Hematopoietic multipotent progenitor cell treated with erythropoietin and hydrocortisone succinate and interleukin-3 and kit ligand, for 8 days (in vitro differentiated cells): Measurements from ENCODE around the gene SSPN.

ENCODE experiments used
- DNase-seq: peaks from one replicate; pipeline ENCODE4 v3.0.0-alpha.2; 2015

Gene SSPN

DNA sequence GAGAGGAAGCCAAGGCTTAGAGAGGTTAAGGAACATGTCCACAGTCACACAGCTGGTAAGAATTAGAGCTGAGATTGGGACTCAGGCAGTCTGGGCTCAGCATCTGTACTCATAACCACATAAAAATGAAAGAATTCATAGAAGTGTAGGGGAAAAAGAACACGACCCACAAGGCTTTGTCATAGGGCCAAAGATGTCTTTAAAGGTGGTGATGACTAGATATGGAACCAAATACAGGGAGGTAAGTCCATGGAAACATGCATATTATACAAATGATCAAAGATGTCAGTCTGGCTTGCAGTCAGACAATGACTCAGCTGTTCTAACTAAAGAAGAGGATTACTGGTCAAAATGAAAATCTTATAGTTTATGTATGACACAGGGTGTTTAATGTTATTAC, 7.2 kb upstream of the SSPN start:
- DNase-seq, result no peak

- no peak for DNase-seq
Measured at GRCh38 chr12:26188641-26189040, 6.7 kb upstream of the SSPN start.

GRCh38 chr12:26192142-26192541, 3.2 kb upstream of the SSPN start:
- DNase-seq, result no peak

GRCh38 chr12:26193539-26193938, 1.8 kb upstream of the SSPN start:
- DNase-seq, result no peak

DNA sequence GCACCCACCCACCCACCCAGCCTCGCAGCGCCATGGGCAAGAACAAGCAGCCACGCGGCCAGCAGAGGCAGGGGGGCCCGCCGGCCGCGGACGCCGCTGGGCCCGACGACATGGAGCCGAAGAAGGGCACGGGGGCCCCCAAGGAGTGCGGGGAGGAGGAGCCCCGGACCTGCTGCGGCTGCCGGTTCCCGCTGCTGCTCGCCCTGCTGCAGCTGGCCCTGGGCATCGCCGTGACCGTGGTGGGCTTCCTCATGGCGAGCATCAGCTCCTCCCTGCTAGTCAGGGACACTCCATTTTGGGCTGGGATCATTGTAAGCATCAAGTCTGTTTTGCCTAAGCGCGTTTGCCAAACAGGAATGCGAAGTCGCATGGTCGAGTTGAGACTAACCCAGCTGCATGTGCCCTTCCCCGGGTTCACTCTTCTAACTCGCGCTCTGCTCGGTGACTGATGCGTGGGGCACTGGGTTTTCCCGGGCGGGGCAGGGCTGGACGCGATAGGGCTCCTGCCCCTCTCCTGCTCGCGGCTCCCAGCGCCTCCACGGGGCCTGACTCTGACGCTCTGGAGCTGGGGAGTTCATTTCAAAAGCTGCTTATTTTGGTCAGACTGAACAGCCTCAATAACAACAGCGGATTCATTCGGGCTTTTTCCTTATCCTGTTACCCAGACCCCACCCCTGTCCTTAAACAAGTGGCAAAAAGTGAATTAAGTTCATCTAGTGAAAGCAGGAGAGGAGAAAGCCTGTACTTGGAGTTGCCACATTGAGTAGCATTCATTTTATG, 458 bp downstream of the SSPN start:
- peak; percentile 16 for DNase-seq

- no peak for DNase-seq
Measured at GRCh38 chr12:26196421-26196716, 996 bp downstream of the SSPN start.

GRCh38 chr12:26197832-26198231, 2.5 kb downstream of the SSPN start:
- peak; percentile 17 for DNase-seq

DNA sequence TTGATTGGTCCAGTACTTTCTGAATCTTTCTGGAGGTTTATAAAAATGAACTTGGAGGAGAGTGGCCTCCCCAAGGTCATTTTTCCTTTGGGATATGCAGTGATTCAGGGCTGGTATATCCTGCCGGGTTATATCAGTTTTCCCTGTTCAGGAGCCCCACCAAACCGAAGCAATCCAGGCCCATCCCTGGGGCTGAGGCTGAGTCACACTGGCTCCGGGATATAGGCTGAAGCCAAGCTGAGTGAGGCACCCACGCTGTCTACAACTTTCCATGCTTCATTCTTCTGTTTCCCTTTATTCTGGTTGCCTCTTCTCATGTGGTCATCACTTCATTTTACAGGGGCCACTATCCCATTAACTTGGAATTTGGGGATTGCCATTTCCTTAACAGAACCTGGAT, 3.4 kb downstream of the SSPN start:
- DNase-seq, result no peak

DNA sequence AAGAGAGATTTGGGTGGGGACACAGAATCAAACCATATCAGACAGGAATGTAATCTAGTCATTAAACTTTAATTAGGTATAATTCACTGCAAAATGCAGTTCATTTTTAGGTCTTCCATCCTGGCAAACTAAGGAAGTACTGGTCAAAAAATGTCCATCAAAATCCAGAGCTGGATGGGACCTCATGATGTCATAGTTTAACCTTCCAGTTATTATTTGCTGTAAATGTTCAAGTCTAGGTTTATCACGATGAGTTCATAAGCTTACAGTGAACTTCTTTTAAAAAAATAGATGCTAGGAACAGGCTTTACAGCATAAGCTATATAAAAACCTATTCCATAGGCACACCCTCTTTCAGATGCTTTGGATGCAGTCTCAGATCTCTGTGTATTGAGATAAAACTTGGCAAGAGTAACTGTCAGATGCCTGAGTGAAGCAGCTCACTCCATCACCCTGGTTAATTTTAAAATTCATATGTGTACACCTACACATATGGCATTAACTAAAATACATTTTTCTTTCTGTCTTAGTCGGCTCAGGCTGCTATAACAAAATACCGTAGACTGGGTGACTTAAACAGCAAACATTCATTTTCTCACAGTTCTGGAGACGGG, 7.9 kb downstream of the SSPN start:
- DNase-seq, result no peak

DNA sequence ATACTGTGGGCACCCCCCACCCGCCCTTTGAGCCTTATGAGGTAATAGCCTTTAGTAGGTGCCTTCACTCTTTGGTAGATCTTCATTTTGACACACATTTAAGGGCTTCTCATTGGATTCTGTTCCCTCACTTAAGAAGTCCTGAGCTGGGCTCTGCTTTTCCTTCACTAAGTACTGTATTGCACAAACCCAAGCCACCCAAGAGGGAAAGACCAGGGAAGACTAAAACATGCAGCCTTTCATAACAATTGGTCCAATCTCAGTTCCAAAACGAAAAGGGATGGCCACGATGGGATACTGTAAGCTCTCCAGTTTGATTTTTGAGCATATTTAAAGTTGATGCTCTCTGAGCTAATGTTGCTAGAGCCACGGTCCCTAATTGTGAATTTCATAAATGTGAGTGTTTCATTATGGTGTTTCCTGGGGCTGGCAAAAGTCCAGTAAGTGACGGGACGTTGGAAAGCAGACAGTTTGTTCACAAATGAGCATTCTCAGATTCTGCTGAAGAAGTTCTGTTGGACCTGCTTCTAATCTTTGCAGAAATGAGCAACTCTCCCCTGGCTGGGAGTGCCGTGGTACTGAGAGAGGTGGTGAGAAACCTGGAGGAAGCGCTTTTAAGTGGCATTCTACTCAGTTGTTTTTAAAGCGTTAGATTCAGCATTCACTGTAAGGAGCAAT, 9.4 kb downstream of the SSPN start:
- DNase-seq, result no peak

DNA sequence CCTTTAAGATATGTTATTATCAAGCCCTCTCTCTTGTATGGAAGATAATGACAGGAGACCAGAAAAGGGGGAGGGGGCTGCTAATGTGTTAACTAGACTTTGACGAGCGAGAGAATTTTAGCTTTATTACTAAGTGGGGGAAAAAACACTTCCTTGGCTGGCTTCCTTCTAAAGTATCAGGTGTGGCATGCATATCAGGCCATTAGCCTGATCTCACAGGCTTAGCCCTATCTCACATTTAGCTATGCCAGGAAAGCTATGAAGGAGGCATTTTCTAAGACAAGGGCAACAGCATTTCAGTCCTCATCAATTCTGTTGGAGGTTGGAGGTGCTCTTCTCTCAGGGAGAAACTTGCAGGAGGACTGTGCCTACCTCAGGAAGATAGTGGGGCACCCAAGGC, 9.9 kb downstream of the SSPN start:
- no peak for DNase-seq

GRCh38 chr12:26205941-26206340, 10.6 kb downstream of the SSPN start:
- no peak for DNase-seq

GRCh38 chr12:26211331-26211730, 16.0 kb downstream of the SSPN start:
- DNase-seq, result no peak

GRCh38 chr12:26212396-26212795, 17.0 kb downstream of the SSPN start:
- no peak for DNase-seq

GRCh38 chr12:26212988-26213387, 17.6 kb downstream of the SSPN start:
- DNase-seq, result no peak

DNA sequence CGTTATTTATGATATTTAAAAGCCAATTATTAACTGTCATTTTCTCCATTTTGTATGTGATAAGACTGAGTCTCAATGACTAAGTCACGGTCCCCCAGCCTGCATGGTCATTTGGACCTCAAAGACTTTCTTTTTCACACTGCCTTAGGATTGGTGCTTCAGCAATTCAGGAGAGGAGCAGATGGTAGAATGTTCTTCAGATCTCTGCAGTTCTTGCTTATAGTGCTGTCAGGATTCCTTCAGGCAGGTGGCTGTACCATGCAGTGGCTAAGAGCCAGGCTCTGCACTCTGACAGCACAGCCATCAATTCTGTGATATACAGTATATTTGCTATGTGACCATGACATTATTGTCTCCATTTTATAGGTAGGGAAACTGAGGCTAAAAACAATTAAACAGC, 18.7 kb downstream of the SSPN start:
- DNase-seq, result no peak

DNA sequence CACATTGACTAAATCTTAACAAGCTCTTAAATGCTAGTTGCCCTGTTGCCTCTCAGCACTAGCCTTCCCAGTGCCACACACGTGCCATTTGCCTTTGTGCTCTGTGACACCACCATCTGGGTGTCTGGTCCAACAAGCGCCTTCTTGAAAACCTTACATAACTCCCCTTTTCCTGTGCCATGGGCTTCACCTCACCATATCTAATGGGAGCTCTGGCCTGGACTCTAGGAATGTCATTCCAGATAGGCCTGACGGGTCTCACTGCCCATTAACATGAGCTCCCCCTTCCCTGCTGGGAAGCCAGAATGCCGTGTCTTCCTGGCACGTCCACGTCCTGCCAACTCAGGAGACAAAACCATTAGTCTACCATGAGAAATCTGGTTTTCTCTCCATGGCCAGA, 24.4 kb downstream of the SSPN start:
- no peak for DNase-seq

DNA sequence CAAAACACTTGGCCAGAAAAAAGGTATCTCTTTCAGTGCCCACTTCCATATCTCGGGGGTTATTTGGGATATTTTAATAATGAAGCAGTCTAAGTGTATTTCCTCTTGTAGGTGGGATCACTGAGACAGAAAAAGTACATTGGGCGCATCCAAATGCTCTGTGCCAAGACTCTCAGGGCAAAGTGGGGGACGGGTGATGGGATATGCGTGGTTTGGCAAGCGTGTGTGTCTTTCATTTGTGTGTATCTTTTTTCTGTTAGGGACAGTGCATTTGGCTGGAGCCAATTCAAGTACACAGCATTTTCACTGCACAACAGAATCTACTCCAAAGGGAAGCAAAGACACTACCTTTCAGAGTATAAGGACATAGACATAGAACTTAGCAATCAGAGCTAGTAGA, 29.3 kb downstream of the SSPN start:
- DNase-seq, result no peak

DNA sequence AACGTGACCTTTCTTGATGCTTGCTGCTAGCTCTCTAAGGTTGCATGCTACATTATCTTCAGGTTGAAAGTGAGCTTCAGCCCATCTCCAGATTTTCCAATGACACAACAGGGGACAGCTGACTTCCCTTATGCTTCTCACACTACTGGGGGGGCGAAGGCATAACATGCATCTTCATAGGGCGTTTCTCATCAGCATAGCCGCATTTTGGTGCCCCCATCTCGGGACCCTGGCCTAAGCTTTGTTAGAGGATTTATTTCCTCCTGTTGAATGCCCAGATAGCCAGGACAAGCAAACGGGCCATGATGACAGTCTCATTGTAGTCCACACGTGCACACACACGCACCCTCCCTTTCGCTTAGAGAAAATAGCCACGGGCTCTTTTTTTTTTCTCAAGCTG, 30.7 kb downstream of the SSPN start:
- DNase-seq, result no peak

DNA sequence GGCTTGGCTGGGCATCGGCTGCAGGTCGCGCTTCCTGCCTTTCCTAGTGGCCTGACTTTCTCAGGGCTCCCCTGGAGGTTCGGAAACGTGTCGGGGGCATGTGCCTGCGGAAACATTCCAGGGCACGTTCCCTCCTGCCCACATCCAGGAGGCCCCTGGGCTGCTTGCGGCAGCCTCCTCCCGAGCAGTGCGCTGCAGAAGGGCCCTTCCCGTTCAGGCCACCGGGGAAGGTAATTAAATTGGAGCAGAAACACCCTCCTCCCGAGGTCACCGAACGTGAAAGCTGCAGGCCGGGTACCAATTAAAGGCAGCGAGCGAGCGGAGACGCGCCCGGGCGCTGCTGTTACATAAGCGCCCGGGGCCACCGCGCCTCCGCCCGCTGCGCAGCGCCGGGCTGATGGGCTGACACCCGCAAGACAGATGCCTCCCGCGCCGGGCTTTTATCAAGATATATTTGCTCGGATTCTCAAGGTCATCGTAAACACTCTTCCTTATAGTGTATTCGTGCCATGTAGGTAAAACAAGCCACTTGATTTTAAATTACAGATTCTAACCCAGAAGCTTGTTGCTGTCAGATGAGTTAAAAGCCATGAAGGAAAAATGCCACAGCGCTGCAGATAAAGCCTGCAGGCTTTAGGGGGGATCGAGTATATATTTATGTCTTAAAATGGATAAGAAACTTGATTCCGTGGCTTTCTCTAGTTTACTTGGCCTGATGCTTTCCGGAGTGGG, 31.4 kb downstream of the SSPN start:
- DNase-seq, result peak; percentile 4

GRCh38 chr12:26227361-26227745, 32.0 kb downstream of the SSPN start:
- DNase-seq, result no peak

GRCh38 chr12:26229910-26230309, 34.5 kb downstream of the SSPN start:
- DNase-seq, result no peak

GRCh38 chr12:26231470-26231869, 36.1 kb downstream of the SSPN start:
- no peak for DNase-seq

DNA sequence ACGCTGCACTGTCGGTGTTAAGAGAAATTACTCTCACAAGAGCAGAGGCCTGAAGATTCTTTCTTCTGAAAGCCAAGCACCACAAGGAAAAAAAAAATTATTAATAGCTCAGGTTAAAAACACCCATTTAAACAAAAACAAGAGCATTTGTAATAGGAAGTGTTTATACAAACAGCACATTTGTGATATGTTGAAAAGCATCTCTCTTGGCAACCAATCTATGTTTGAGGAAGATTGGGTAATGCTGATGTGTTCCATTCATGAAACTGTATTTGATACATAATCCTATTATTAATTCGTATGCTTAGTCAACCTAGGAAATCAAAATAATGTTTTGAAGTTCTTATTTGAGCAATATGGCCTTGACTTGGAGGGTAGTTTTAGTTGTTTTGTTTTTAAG, 36.5 kb downstream of the SSPN start:
- DNase-seq, result no peak
